Neural cell (in vitro differentiated cells): Measurements from ENCODE around the gene KCTD21. TPM values are rescaled to one million over a fixed set of nuclear protein-coding genes. Genes with fewer than 3 reads are reported as not detected.

Source experiments
- H2AFZ ChIP-seq: fragments of 200-600, 300-800 bp; sonication (generic), shearing (Covaris generic); 2 replicates; pipeline ENCODE4 v1.6.0; 2014; ENCODE audit warnings: low read depth, mild to moderate bottlenecking, antibody characterized with exemption, low read length, moderate library complexity
- H3F3A ChIP-seq: fragments of 200-600 bp; shearing (Covaris generic); 2 replicates; pipeline ENCODE4 v1.6.1; 2016; ENCODE audit warnings: mild to moderate bottlenecking, moderate library complexity, mixed read lengths, antibody characterized with exemption, low read length; ENCODE audit not compliant: insufficient read depth, poor library complexity, severe bottlenecking
- H3K27ac ChIP-seq: fragments of 200-600, 300-800 bp; sonication (generic), shearing (Covaris generic); 2 replicates; pipeline ENCODE4 v1.5.1; 2014; ENCODE audit warnings: mild to moderate bottlenecking, low read length, moderate library complexity
- H3K27me3 ChIP-seq: fragments of 300-800, 200-600 bp; sonication (generic), shearing (Covaris generic); 2 replicates; pipeline ENCODE4 v1.6.0; 2014; ENCODE audit warnings: mild to moderate bottlenecking, low read depth, low read length, moderate library complexity; ENCODE audit not compliant: insufficient read depth
- H3K36me3 ChIP-seq: fragments of 300-800, 200-600 bp; sonication (generic), shearing (Covaris generic); 2 replicates; pipeline ENCODE4 v1.5.1; 2014; ENCODE audit warnings: mild to moderate bottlenecking, antibody characterized with exemption, low read length, moderate library complexity; ENCODE audit not compliant: insufficient read depth
- H3K4me2 ChIP-seq: fragments of 300-800, 200-600 bp; sonication (generic), shearing (Covaris generic); 2 replicates; pipeline ENCODE4 v1.6.0; 2014; ENCODE audit warnings: mild to moderate bottlenecking, low read length
- H3K4me3 ChIP-seq: fragments of 300-800, 200-600 bp; sonication (generic), shearing (Covaris generic); 2 replicates; pipeline ENCODE4 v1.5.1; 2014; ENCODE audit warnings: mild to moderate bottlenecking, low read length, moderate library complexity
- H3K79me2 ChIP-seq: fragments of 200-600 bp; shearing (Covaris generic); replicated peaks from 2 replicates; pipeline ENCODE4 v1.6.0; 2014; ENCODE audit warnings: mild to moderate bottlenecking, low read length, moderate library complexity; ENCODE audit not compliant: insufficient read depth
- H3K9ac ChIP-seq: fragments of 300-800, 200-600 bp; sonication (generic), shearing (Covaris generic); 2 replicates; pipeline ENCODE4 v1.6.1; 2016; ENCODE audit warnings: mild to moderate bottlenecking, low read length, mixed read lengths
- H3K9me2 ChIP-seq: fragments of 200-600 bp; shearing (Covaris generic); 2 replicates; pipeline ENCODE4 v1.6.1; 2016; ENCODE audit warnings: mild to moderate bottlenecking, low read length, mixed read lengths; ENCODE audit not compliant: insufficient read depth
- H3K9me3 ChIP-seq: fragments of 200-600, 300-800 bp; sonication (generic), shearing (Covaris generic); 2 replicates; pipeline ENCODE4 v1.6.1; 2016; ENCODE audit warnings: mild to moderate bottlenecking, mixed run types, low read length, moderate library complexity, mixed read lengths
- H4K20me1 ChIP-seq: fragments of 200-600 bp; shearing (Covaris generic); 2 replicates; pipeline ENCODE4 v1.6.1; 2016; ENCODE audit warnings: mild to moderate bottlenecking, mixed run types; ENCODE audit not compliant: insufficient read depth
- EP300 ChIP-seq: fragments of 450-650 bp; conservative IDR thresholded peaks from 2 replicates; pipeline ENCODE4 v1.6.1; 2014; ENCODE audit warnings: antibody characterized with exemption, mild to moderate bottlenecking, moderate library complexity; ENCODE audit not compliant: poor library complexity, severe bottlenecking
- EZH2 ChIP-seq: fragments of 200-600, 300-800 bp; shearing (Covaris generic), sonication (generic); IDR thresholded peaks from 2 replicates; pipeline ENCODE4 v1.6.1; 2014; ENCODE audit warnings: antibody characterized with exemption, low read length, borderline replicate concordance, mild to moderate bottlenecking; ENCODE audit not compliant: insufficient read depth, poor library complexity, severe bottlenecking
- MXI1 ChIP-seq: fragments of 450-650 bp; conservative IDR thresholded peaks from 2 replicates; pipeline ENCODE4 v1.6.1; 2014; ENCODE audit warnings: antibody characterized with exemption, mild to moderate bottlenecking; ENCODE audit not compliant: poor library complexity, severe bottlenecking
- POLR2AphosphoS5 ChIP-seq: IDR thresholded peaks from 2 replicates; pipeline ENCODE4 v1.6.1; 2012
- RAD21 ChIP-seq: fragments of 450-650 bp; conservative IDR thresholded peaks from 2 replicates; pipeline ENCODE4 v1.6.1; 2014; ENCODE audit warnings: antibody characterized with exemption, mild to moderate bottlenecking, moderate library complexity
- SMC3 ChIP-seq: fragments of 450-650 bp; conservative IDR thresholded peaks from 2 replicates; pipeline ENCODE4 v1.6.1; 2014; ENCODE audit warnings: antibody characterized with exemption, mild to moderate bottlenecking, moderate library complexity; ENCODE audit not compliant: poor library complexity
- TAF1 ChIP-seq: IDR thresholded peaks from 2 replicates; pipeline ENCODE4 v1.6.1; 2012; ENCODE audit warnings: low read depth
- polyA plus RNA-seq: library from polyadenylated mRNA; depleted of rRNA; stranded (reverse); fragments of >200 nt; gene quantifications from 2 replicates; pipeline ENCODE4 v1.2.3, GENCODE V29; 2014
- TF ChIP-seq, protein P1 (sequence below): fragments of 450-650 bp; IDR thresholded peaks from 2 replicates; pipeline ENCODE4 v1.5.1; 2014; ENCODE audit warnings: antibody characterized with exemption, mild to moderate bottlenecking, moderate library complexity; ENCODE audit not compliant: poor library complexity, severe bottlenecking
- TF ChIP-seq, protein P2 (sequence below): IDR thresholded peaks from 2 replicates; pipeline ENCODE4 v1.6.1; 2012; ENCODE audit warnings: borderline replicate concordance

The KCTD21 gene
- polyA plus RNA-seq, 1 donor from 2014 or later, result 1.4 TPM

DNA sequence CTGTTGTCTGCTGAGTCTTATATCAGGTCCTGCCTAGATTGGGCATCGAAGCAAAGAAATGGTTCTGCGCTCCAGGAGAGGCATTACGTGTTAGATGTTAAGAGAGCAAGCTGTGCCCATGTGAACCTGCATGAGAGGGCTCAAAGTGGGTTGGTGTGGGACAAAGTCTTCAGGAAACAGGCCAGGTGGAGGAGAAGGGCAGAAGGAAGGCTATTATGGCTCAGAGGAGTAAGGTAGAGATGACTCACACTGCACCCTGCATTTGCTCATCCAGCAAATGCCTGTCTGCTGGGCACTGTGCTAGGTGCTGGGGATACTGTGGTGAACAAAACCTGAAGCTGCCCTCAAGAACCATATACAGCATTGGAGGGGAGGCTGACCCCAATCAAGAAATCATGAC, 6.1 kb upstream of the KCTD21 start:
- no peak for TF ChIP-seq SMC3
- no peak for TF ChIP-seq EZH2
- TF ChIP-seq, protein P1, sequence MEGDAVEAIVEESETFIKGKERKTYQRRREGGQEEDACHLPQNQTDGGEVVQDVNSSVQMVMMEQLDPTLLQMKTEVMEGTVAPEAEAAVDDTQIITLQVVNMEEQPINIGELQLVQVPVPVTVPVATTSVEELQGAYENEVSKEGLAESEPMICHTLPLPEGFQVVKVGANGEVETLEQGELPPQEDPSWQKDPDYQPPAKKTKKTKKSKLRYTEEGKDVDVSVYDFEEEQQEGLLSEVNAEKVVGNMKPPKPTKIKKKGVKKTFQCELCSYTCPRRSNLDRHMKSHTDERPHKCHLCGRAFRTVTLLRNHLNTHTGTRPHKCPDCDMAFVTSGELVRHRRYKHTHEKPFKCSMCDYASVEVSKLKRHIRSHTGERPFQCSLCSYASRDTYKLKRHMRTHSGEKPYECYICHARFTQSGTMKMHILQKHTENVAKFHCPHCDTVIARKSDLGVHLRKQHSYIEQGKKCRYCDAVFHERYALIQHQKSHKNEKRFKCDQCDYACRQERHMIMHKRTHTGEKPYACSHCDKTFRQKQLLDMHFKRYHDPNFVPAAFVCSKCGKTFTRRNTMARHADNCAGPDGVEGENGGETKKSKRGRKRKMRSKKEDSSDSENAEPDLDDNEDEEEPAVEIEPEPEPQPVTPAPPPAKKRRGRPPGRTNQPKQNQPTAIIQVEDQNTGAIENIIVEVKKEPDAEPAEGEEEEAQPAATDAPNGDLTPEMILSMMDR, result no peak
- peaks cover 7% of the 10 kb centered on the region for H3K79me2 ChIP-seq
- no peaks in the 10 kb centered on the region for H3K9me2 ChIP-seq
- H3K9ac ChIP-seq, result no peak overlapping the region
- H3K27me3 ChIP-seq, result no peaks in the 10 kb centered on the region
- H4K20me1 ChIP-seq, result no peaks in the 10 kb centered on the region
- H3K36me3 ChIP-seq, result no peaks in the 10 kb centered on the region
- no peak overlapping the region for H2AFZ ChIP-seq
- no peak overlapping the region for H3K4me2 ChIP-seq
- H3K9me3 ChIP-seq, result no peaks in the 10 kb centered on the region
- no peak overlapping the region for H3K27ac ChIP-seq
- no peak overlapping the region for H3K4me3 ChIP-seq
- no peaks in the 10 kb centered on the region for H3F3A ChIP-seq

DNA sequence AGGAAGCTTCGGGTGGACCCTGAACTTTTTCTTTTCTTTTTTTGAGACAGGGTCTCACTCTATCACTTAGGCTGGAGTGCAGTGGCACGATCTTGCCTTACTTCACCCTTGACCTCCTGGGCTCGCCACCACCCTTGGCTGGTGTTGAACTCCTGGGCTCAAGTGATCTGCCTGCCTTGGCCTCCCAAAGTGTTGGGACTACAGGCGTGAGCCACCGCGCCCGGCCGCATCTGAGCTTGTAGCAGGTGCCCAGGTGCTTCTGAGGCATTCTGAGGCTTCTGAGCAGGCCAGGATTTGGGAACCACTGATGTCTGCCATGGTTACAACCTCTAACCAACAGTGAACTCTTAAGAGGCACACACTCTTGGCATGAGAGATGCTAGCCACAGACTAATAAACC, 5.4 kb upstream of the KCTD21 start:
- peaks cover 14% of the 10 kb centered on the region for H3K79me2 ChIP-seq
- H3K9me2 ChIP-seq, result no peaks in the 10 kb centered on the region
- H3K4me2 ChIP-seq, result no peak overlapping the region
- H3K27ac ChIP-seq, result no peak overlapping the region
- no peaks in the 10 kb centered on the region for H3K9me3 ChIP-seq
- H3K4me3 ChIP-seq, result no peak overlapping the region
- H3K36me3 ChIP-seq, result no peaks in the 10 kb centered on the region
- TF ChIP-seq MXI1 (no peak), RAD21 (no peak), EZH2 (no peak), EP300 (no peak), TAF1 (no peak), SMC3 (no peak), POLR2AphosphoS5 (no peak)
- TF ChIP-seq, protein P2, sequence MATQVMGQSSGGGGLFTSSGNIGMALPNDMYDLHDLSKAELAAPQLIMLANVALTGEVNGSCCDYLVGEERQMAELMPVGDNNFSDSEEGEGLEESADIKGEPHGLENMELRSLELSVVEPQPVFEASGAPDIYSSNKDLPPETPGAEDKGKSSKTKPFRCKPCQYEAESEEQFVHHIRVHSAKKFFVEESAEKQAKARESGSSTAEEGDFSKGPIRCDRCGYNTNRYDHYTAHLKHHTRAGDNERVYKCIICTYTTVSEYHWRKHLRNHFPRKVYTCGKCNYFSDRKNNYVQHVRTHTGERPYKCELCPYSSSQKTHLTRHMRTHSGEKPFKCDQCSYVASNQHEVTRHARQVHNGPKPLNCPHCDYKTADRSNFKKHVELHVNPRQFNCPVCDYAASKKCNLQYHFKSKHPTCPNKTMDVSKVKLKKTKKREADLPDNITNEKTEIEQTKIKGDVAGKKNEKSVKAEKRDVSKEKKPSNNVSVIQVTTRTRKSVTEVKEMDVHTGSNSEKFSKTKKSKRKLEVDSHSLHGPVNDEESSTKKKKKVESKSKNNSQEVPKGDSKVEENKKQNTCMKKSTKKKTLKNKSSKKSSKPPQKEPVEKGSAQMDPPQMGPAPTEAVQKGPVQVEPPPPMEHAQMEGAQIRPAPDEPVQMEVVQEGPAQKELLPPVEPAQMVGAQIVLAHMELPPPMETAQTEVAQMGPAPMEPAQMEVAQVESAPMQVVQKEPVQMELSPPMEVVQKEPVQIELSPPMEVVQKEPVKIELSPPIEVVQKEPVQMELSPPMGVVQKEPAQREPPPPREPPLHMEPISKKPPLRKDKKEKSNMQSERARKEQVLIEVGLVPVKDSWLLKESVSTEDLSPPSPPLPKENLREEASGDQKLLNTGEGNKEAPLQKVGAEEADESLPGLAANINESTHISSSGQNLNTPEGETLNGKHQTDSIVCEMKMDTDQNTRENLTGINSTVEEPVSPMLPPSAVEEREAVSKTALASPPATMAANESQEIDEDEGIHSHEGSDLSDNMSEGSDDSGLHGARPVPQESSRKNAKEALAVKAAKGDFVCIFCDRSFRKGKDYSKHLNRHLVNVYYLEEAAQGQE, result no peak
- TF ChIP-seq, protein P1, result no peak
- no peak overlapping the region for H3K9ac ChIP-seq
- H4K20me1 ChIP-seq, result no peaks in the 10 kb centered on the region
- H2AFZ ChIP-seq, result no peak overlapping the region
- no peaks in the 10 kb centered on the region for H3K27me3 ChIP-seq
- H3F3A ChIP-seq, result no peaks in the 10 kb centered on the region
